Measurements from ENCODE around the gene TSC1.

DNA sequence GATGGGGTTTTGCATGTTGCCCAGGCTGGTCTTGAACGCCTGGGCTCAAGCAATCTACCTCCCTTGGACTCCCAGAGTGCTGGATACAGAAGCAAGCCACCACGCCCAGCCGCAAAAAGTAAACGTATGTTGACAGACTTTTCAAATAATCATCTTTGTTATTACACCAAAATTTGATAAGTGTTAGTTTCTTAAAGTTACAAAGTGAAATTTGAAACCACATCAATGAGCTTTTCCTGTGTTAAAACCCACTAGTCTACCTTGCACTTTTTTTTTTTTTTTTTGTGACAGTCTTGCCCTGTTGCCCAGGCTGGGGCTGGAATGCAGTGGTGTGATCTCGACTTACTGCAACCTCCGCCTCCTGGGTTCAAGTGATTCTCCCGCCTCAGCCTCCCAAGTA, 35.8 kb downstream of the TSC1 start:
- TF ChIP-seq, protein P1, sequence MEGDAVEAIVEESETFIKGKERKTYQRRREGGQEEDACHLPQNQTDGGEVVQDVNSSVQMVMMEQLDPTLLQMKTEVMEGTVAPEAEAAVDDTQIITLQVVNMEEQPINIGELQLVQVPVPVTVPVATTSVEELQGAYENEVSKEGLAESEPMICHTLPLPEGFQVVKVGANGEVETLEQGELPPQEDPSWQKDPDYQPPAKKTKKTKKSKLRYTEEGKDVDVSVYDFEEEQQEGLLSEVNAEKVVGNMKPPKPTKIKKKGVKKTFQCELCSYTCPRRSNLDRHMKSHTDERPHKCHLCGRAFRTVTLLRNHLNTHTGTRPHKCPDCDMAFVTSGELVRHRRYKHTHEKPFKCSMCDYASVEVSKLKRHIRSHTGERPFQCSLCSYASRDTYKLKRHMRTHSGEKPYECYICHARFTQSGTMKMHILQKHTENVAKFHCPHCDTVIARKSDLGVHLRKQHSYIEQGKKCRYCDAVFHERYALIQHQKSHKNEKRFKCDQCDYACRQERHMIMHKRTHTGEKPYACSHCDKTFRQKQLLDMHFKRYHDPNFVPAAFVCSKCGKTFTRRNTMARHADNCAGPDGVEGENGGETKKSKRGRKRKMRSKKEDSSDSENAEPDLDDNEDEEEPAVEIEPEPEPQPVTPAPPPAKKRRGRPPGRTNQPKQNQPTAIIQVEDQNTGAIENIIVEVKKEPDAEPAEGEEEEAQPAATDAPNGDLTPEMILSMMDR (IDR thresholded peaks at IDR 0.05) = no peak
- no peak for TF ChIP-seq EP300 (IDR thresholded peaks at IDR 0.05)
- no peak for TF ChIP-seq POLR2AphosphoS5 (IDR thresholded peaks at IDR 0.05)
- no peak for TF ChIP-seq POLR2A (IDR thresholded peaks at IDR 0.05)

Data from suprapubic skin (tissue), 4 donors.